ENCODE data around the gene CHERP.

CHERP gene

GRCh38 chr19:16537111-16537510 lies 5.1 kb downstream of the CHERP start:
- TF ChIP-seq CTCF (IDR thresholded peaks at IDR 0.05; ENCODE audit: low read depth, low read length) = no peak
- H3K4me3 ChIP-seq (ENCODE audit: low read depth, low read length) = no peak overlapping the region

- TF ChIP-seq CTCF (IDR thresholded peaks at IDR 0.05; ENCODE audit: low read depth, low read length) = no peak
Observed at GRCh38 chr19:16536130-16536529, 6.1 kb downstream of the CHERP start.

GRCh38 chr19:16535381-16535780 lies 6.9 kb downstream of the CHERP start:
- no peak overlapping the region for H3K4me3 ChIP-seq (ENCODE audit: low read depth, low read length)
- TF ChIP-seq CTCF (IDR thresholded peaks at IDR 0.05; ENCODE audit: low read depth, low read length) = no peak

More at GRCh38 chr19:16536130-16536529, 6.1 kb downstream of the CHERP start:
- no peak overlapping the region for H3K4me3 ChIP-seq (ENCODE audit: low read depth, low read length)

- no peak for TF ChIP-seq CTCF (IDR thresholded peaks at IDR 0.05; ENCODE audit: low read depth, low read length)
- no peak overlapping the region for H3K4me3 ChIP-seq (ENCODE audit: low read depth, low read length)
Observed at GRCh38 chr19:16532440-16533234, 9.6 kb downstream of the CHERP start.

- no peak for TF ChIP-seq CTCF (IDR thresholded peaks at IDR 0.05; ENCODE audit: low read depth, low read length)
- H3K4me3 ChIP-seq (ENCODE audit: low read depth, low read length) = no peak overlapping the region
Observed at GRCh38 chr19:16531380-16531669, 10.9 kb downstream of the CHERP start.

- no peak for TF ChIP-seq CTCF (IDR thresholded peaks at IDR 0.05; ENCODE audit: low read depth, low read length)
- no peak overlapping the region for H3K4me3 ChIP-seq (ENCODE audit: low read depth, low read length)
Observed at GRCh38 chr19:16530540-16531379, 11.5 kb downstream of the CHERP start.
